GM19328 (cell line): ENCODE results near the gene ITGAD.

Experiments used
- ATAC-seq: cut with Tn5 transposase; IDR thresholded peaks from one replicate; pipeline ENCODE4 v1.9.1; 2021; ENCODE audit warnings: mild to moderate bottlenecking, moderate library complexity; ENCODE audit not compliant: unreplicated experiment

ITGAD gene

DNA sequence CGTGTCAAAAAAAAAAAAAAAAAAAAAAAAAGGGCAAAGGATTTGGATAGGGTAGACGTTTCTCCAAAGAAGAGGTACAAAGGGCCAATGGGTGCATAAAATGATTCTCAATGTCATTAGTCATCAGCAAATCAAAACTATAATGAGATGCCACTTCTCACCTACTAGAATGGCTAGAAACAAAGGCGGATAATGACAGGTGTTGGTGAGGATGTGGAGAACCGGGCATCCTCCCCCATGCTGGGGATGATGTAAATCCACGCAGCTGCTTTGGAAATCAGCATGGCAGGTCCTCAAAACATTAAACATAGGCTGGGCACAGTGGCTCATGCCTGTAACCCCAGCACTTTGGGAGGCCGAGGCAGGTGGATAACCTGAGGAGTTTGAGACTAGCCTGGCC lies 28.7 kb upstream of the ITGAD start:
- ATAC-seq, result no peak

DNA sequence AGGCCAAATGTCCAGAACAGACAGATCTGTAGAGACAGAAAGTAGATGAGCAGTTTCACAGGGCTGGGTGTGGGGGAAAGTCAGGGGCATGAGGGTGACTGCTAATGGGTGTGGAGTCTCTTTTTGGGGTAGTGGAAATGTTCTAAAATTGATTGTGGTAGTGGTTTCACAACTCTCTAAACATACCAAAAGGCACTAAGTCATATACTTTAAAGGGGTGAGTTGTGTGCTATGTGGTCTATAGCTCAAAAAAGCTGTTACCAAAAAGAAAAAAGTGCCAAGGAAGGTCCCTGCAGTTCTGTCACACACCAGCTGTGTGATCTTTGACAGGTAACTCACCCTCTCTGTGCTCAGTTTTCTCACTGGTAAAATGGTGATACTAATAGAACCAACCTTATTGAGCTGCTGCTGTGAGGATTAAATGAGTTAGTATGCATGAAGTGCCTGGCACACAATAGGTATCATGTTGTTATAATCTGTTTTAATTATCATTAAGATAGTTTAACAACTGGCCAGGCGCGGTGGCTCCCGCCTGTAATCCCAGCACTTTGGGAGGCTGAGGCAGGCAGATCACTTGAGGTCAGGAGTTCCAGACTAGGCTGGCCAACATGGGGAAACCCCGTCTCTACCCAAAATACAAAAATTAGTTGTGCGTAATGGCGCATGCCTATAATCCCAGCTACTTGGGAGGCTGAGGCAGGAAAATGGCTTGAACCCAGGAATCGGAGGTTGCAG lies 27.8 kb upstream of the ITGAD start:
- no peak for ATAC-seq

DNA sequence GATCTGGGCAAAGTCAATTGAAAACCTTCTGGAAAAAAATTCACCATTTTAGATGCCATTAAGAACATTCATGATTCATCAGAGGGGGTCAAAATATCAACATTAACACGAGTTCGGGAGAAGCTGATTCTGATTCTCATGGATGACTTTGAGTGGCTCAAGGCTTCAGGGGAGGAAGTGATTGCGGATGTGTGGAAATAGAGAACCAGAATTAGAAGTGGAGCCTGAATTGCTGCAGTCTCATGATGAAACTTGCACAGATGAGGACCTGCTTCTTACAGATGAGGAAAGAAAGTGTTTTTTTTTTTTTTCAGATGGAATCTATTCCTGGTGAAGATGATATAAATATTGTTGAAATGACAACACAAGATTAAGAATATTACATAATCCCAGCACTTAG lies 25.3 kb upstream of the ITGAD start:
- ATAC-seq, result no peak

DNA sequence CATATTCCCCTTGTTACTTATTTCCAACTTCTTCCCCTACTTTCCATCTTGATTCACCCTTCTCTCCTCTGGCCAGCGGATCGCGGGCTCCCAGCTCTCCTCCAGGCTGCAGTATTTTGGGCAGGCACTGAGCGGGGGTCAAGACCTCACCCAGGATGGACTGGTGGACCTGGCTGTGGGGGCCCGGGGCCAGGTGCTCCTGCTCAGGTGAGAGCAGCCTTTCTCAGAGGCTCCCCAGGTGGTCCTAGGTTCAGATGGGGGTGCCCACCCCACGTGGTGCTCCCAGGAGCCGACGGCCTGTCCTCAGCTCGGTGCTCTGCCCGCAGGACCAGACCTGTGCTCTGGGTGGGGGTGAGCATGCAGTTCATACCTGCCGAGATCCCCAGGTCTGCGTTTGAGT lies 22.1 kb upstream of the ITGAD start:
- no peak for ATAC-seq

DNA sequence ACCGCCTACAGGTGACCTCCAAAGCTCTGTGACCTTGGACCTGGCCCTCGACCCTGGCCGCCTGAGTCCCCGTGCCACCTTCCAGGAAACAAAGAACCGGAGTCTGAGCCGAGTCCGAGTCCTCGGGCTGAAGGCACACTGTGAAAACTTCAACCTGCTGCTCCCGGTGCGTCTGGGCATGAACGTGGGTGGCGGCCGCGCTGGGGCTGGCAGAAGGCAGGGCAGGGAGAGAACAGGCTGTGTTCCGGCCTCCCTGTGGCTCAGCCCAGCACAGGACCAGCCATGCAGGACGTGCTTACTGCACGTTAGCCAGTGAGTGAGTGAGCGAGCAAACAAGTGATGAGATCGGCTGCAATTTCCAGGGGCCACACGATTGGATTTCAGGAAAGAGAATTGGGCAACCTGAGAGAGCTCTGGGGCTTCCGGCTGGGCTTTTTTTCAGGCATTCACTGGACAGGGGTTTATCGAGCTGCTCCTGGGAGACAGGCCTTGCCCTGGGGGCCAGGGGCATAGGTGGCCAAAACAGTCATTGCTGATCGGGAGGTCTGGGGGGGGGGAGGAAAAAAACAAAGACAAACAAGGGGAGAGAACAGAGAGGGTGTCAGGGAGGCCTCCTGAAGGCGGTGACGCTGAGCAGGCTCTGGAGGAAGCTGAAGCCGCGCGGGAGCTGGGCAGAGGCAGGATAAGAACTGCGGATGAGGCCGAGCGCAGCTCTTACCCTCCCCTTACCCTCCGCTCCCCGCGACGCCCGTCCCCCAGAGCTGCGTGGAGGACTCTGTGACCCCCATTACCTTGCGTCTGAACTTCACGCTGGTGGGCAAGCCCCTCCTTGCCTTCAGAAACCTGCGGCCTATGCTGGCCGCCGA lies 21.3 kb upstream of the ITGAD start:
- ATAC-seq, result no peak

DNA sequence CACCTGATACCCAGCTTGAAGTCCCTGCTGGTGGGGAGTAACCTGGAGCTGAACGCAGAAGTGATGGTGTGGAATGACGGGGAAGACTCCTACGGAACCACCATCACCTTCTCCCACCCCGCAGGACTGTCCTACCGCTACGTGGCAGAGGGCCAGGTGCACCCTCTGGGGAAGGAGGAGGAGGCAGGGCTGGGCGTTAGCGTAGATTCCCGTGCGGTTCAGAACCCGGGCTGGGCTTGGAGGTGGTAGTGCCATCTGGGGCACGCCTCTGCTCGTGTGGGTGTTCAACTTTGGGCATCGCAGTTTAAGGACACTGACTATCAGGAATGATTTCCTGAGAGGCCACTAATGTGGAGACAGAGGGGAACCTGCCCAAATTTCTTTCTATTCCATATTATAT lies 19.9 kb upstream of the ITGAD start:
- no peak for ATAC-seq

DNA sequence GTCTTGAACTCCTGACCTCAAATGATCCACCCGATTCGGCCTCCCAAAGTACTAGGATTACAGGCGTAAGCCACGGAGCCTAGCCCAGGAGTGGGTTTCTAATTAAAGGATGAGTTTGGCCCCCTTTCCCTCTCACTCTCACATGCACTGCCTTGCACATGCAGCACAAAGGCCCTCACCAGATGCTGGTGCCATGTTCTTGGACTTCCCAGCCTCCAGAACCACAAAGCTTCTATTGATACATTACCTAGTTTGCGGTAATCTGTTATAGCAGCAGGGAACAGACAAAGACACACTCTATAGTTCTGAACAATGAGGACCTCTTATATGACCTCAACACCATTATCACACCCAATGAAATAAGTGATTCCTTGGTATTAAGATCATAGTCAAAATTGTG lies 17.9 kb upstream of the ITGAD start:
- no peak for ATAC-seq

DNA sequence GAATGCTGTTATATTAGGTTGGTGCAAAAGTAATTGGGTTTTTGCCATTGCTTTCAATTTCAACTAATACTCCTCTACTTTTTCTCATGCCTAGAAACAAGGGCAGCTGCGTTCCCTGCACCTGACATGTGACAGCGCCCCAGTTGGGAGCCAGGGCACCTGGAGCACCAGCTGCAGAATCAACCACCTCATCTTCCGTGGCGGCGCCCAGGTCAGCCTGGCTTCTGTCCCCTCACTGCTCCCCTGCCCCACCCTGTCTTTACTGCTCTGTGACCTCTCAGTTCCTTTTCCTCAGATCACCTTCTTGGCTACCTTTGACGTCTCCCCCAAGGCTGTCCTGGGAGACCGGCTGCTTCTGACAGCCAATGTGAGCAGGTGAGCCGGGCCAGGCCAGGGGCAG lies 16.4 kb upstream of the ITGAD start:
- ATAC-seq, result no peak

DNA sequence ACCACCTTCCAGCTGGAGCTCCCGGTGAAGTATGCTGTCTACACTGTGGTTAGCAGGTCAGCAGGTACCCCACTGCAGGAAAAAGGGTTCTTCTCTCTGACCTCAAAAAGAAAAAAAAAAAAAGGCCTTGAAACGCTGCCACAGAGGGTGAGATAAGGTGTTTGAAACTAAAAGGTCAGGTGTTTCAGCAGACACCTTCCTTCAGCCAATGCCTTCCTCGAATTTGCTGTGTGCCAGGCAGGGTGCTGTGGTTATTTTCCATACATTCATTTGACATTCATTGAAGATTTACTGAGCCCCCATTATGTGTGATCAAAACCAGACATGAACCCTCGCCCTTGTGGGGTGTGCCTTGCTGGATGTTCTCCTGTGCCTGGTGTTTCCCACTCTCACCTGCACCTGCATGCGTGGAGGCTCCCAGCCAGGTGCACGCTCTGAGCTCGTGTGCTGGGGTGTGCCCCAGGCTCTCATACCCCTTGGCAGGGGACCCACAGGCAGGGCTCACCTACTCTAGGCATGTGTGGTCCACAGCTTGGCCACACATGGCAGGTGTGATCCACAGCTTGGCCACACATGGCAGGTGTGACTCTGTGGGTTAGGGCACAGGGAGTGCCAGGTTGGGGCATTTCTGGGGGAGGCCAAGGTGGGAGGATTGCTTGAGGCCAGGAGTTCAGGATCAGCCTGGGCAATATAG lies 15.8 kb upstream of the ITGAD start:
- no peak for ATAC-seq

DNA sequence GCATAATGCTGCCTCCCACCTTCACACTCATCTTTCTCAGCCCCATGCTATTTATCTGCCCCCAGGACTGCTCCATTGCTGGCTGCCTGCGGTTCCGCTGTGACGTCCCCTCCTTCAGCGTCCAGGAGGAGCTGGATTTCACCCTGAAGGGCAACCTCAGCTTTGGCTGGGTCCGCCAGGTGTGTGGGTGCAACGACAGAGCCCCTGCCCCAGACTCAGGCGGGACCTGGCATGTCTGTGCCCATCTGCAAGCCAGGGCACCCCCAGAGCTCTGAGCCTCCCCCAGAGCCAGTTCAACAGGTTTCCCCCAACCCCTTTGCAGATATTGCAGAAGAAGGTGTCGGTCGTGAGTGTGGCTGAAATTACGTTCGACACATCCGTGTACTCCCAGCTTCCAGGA lies 12.9 kb upstream of the ITGAD start:
- no peak for ATAC-seq

DNA sequence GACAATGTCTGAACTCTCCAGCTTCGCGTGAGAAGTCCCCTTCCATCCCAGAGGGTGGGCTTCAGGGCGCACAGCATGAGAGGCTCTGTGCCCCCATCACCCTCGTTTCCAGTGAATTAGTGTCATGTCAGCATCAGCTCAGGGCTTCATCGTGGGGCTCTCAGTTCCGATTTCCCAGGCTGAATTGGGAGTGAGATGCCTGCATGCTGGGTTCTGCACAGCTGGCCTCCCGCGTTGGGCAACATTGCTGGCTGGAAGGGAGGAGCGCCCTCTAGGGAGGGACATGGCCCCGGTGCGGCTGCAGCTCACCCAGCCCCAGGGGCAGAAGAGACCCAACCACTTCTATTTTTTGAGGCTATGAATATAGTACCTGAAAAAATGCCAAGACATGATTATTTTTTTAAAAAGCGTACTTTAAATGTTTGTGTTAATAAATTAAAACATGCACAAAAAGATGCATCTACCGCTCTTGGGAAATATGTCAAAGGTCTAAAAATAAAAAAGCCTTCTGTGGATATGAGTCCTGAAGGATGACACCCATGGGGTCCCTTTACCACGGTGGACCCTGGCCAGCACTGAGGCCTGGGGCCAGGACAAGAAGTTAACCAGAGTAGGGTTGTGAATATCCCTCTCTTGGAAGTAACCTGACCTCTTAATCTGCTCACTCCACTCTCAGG lies 10.5 kb upstream of the ITGAD start:
- no peak for ATAC-seq

DNA sequence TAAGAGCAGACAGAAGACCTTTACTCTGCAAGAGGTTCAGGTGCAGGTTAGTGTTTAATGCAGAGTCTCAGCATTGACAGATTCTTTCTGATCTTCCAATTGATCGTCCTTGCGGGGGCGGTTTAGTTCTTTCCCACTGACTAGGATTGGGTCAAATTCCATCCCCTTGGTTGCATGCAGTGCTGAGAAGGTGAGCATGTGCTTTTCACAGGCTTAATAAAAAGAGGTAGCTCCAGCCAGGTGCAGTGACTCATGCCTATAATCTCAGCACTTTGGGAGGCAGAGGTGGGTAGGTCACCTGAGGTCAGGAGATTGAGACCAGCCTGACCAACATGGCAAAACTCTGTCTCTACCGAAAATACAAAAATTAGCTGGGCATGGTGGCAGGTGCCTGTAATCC lies 7.5 kb upstream of the ITGAD start:
- ATAC-seq, result no peak

DNA sequence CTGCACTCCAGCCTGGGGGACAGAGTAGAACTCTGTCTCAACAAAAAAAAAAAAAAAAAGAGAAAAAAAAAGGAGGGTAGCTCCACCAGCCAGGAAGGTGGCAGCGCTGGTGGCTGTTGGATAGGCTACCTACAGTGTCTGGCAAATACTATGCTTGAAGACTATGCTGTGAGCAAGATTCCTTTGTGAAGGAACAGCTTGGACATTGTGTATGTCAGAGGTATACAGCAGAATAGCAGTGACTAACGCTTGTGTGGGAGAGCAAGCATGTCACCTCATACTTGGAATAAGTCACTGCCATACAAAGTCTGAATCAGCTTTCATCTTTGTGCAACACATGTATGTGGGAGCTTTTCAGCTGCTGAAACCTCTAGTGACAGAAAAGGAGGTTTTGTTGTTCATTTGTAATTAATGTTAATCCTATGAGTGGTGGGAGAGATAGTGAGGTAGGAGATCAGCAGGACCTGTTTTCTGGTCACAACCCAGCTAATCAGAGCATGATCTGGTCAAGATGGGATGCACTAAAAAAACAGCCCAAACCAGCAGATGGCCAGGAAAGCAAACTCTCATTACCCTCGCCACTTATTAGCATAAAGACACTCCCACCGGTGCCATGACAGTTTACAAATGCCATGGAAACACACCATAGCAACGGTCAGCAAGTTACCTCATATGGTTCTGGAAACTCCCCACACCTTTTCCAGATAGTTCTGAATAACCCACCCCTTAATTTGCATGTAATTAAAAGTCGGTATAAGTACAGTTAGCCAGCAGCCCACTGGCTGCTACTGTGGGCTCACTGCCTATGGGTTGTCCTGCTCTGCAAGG lies 6.8 kb upstream of the ITGAD start:
- ATAC-seq, result no peak

DNA sequence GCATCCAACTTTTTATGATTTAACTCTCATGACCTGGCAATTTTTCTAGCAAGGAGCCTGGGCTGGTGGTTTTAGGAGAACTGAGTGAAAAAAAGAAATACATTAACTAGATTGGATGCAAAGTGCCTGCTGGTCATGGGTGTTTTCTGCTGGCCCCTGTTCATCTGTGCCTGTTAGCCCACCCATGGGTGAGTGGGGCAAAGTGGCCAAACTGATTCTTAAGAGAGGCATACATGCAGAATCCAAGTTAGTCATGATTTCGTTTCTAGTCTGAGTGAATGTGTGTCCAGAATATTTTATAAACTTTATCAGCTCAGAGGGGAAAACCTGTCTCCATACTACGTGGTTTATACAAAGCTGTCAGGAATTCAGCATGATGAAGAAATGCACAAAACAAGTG lies 4.6 kb upstream of the ITGAD start:
- ATAC-seq, result no peak

DNA sequence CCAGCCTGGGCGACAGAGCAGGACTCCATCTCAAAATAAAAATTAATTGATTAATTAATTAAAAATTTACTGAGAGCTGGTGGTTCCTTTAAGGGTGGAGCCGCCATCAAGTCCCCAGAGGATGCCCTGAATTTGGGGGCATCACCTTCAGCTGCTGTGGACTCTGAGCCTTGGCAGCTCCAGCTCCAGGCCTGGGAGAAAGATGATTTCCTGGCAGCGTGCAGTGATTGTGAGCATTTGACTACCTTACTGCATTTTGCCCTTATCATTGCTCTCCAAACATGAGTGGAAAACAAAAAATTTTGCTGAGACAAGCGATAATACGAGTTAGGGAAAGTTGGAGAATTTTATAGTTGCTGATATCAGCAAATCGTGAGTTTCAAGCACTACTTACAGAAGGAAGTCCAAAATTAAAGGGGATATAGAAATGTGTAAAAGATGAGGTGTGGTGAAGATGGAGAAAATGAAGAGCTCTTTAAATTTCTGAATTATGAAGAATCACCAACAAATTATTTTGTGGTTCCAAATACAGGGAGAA lies 2.6 kb upstream of the ITGAD start:
- no peak for ATAC-seq

DNA sequence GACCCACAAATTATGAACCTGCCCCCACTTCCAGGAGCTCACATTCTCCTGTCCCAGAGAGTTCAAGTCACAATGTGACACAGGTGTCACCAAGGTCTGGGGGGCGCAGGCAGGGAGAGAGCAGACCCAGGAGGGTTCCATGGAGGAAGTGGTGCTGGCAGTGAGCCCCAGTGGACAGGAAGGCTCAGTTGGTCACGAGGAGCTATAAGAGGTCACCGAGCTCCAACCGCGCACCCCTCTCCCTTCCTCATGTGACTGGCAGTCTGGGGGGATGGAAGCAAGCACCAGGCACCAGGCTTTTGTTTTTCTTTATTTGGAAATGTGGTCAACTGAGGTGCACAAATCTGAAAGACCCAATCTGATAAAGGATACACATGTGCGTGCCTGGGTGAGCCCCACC lies 2.5 kb downstream of the ITGAD start:
- no peak for ATAC-seq

DNA sequence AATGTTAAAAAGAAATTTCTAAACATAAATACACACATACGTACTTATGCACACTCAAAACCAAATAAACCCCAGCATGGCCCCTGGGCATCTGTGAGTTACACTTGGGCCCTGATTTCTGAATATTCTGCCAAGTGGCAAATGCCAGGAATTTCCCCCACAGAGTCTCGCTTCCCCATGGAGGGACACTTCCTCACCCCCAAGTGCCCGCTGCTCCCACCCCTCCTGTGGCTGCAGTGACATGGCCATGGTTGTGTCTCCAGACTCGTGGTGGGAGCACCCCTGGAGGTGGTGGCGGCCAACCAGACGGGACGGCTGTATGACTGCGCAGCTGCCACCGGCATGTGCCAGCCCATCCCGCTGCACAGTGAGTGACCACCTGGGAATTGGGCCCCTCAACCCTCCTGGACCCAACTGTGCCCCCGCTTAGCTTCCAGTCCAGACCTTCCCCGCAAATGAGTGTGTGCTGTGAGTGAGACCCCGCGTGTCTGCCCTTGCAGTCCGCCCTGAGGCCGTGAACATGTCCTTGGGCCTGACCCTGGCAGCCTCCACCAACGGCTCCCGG lies 4.0 kb downstream of the ITGAD start:
- ATAC-seq, result no peak

DNA sequence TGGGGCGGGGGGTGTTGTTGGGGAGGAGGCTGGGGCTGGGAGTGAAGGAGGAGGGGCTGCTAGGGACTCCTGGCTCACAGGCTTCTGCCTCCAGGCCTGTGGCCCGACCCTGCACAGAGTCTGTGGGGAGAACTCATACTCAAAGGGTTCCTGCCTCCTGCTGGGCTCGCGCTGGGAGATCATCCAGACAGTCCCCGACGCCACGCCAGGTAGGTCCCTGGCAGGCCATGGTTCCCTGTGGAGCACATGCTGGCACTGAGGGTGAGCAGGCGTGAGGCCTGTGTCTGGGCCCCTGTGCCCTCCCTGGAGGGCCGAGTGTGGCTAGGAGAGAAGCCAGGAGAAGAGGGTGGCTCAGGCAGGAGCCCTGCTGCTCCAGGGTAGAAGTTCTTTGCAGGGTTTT lies 4.6 kb downstream of the ITGAD start:
- no peak for ATAC-seq

DNA sequence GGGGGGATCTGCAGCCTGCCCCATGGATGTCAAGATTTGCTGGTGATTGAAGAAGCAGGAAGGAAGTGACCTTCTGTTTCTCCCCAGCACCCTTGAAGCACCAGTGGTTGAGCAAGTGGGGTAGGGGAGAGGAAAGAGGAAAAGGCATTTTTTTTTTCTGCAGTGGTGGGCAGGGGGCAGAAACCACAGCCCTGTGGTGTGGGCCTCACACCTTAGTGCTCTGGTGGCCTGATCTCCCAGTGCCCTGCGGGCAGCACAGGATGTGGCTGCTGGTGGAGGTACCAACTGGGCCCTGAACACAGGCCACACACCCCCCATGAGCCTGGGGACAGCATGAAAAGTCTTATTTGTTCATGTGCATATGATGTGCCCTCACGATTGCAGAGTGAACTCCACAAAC lies 7.1 kb downstream of the ITGAD start:
- ATAC-seq, result no peak

DNA sequence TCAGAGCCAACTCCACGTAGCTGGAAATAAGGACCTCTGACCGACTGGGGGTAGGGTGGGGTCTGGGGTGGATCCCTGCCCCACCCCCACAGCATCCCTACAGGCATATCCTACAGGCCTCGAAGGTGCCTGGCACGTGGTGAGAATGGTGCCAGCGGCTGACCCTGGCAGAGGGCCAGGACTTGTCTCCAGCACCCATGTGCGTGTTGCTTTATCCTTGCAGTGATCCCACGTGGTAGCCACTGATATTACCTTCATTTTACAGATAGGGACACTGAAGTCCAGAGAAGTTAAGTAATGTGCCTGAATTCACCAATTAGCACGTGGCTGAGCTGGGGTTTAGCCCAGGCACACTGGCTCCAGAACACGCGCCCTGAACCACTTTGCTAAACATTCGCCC lies 8.3 kb downstream of the ITGAD start:
- no peak for ATAC-seq
